HepG2 (cell line): ENCODE data around the gene PC. TPM values are rescaled to one million over a fixed set of nuclear protein-coding genes. Genes with fewer than 3 reads are reported as not detected.

Experiments
- CCDC6 ChIP-seq: sonication (generic); formaldehyde crosslinking; IDR thresholded peaks from 2 replicates; pipeline ENCODE4 v1.8.1; 2022; ENCODE audit warnings: mild to moderate bottlenecking, missing genetic modification reagents, moderate library complexity
- CHCHD3 ChIP-seq: sonication (generic); formaldehyde crosslinking; IDR thresholded peaks from 2 replicates; pipeline ENCODE4 v1.8.0; 2022; ENCODE audit warnings: mild to moderate bottlenecking, missing genetic modification reagents, moderate library complexity
- FIP1L1 ChIP-seq: fragments of 200-400 bp; formaldehyde crosslinking; IDR thresholded peaks from 2 replicates; pipeline ENCODE4 v1.6.1; 2018; ENCODE audit warnings: low read depth, mild to moderate bottlenecking, low read length, moderate library complexity, borderline replicate concordance; ENCODE audit not compliant: insufficient read depth
- HMG20A ChIP-seq: IDR thresholded peaks from 2 replicates; pipeline ENCODE4 v1.6.1; 2016; ENCODE audit warnings: borderline replicate concordance
- HNRNPK ChIP-seq: fragments of 200-400 bp; formaldehyde crosslinking; IDR thresholded peaks from 2 replicates; pipeline ENCODE4 v1.6.1; 2018; ENCODE audit warnings: low read length, low read depth, moderate library complexity, mild to moderate bottlenecking; ENCODE audit not compliant: poor library complexity, severe bottlenecking
- KDM3A ChIP-seq: IDR thresholded peaks from 2 replicates; pipeline ENCODE4 v1.6.1; 2018; ENCODE audit warnings: low read depth, missing compliant biosample characterization
- MEIS2 ChIP-seq: sonication (generic); formaldehyde crosslinking; IDR thresholded peaks from 2 replicates; pipeline ENCODE4 v1.9.0; 2021; ENCODE audit warnings: mild to moderate bottlenecking, missing genetic modification reagents
- NR0B2 ChIP-seq: sonication (generic); formaldehyde crosslinking; IDR thresholded peaks from 2 replicates; pipeline ENCODE4 v1.4.0; 2020; ENCODE audit warnings: mild to moderate bottlenecking, missing genetic modification reagents
- NR2F2 ChIP-seq: IDR thresholded peaks from 2 replicates; pipeline ENCODE4 v1.6.1; 2012; ENCODE audit warnings: low read depth, inconsistent platforms, borderline replicate concordance
- SKIL ChIP-seq: sonication (generic); formaldehyde crosslinking; IDR thresholded peaks from 2 replicates; pipeline ENCODE4 v1.8.0; 2022; ENCODE audit warnings: missing genetic modification reagents, mild to moderate bottlenecking, moderate library complexity, borderline replicate concordance
- SP4 ChIP-seq: sonication (generic); formaldehyde crosslinking; IDR thresholded peaks from 2 replicates; pipeline ENCODE4 v1.8.1; 2023; ENCODE audit warnings: mild to moderate bottlenecking, missing genetic modification reagents
- TBL1XR1 ChIP-seq: fragments of 150-350 bp; IDR thresholded peaks from 2 replicates; pipeline ENCODE4 v1.6.1; 2014; ENCODE audit warnings: borderline replicate concordance, low read length; ENCODE audit not compliant: partially characterized antibody
- ZNF225 ChIP-seq: sonication (generic); formaldehyde crosslinking; IDR thresholded peaks from 2 replicates; pipeline ENCODE4 v1.4.0; 2020; ENCODE audit warnings: mild to moderate bottlenecking, missing genetic modification reagents
- ZNF276 ChIP-seq: sonication (generic); formaldehyde crosslinking; IDR thresholded peaks from 2 replicates; pipeline ENCODE4 v1.4.0; 2020; ENCODE audit warnings: mild to moderate bottlenecking, low read depth, missing genetic modification reagents
- ZNF296 ChIP-seq: sonication (generic); formaldehyde crosslinking; conservative IDR thresholded peaks from 2 replicates; pipeline ENCODE4 v1.5.0; 2020; ENCODE audit warnings: mild to moderate bottlenecking, missing genetic modification reagents
- ZNF468 ChIP-seq: sonication (generic); formaldehyde crosslinking; IDR thresholded peaks from 2 replicates; pipeline ENCODE4 v1.8.0; 2022; ENCODE audit warnings: mild to moderate bottlenecking, moderate library complexity, missing genetic modification reagents
- ZNF496 ChIP-seq: sonication (generic); formaldehyde crosslinking; IDR thresholded peaks from 2 replicates; pipeline ENCODE4 v1.8.1; 2023; ENCODE audit warnings: mild to moderate bottlenecking, moderate library complexity, missing genetic modification reagents; ENCODE audit not compliant: insufficient replicate concordance
- ZNF549 ChIP-seq: sonication (generic); formaldehyde crosslinking; IDR thresholded peaks from 2 replicates; pipeline ENCODE4 v1.5.0; 2020; ENCODE audit warnings: missing genetic modification reagents
- ZNF589 ChIP-seq: sonication (generic); formaldehyde crosslinking; conservative IDR thresholded peaks from 2 replicates; pipeline ENCODE4 v1.8.0; 2022; ENCODE audit warnings: mild to moderate bottlenecking, moderate library complexity, missing genetic modification reagents
- ZNF609 ChIP-seq: sonication (generic); formaldehyde crosslinking; IDR thresholded peaks from 2 replicates; pipeline ENCODE4 v1.4.0; 2020; ENCODE audit warnings: mild to moderate bottlenecking, missing genetic modification reagents, borderline replicate concordance
- polyA plus RNA-seq, 8 experiments: library from polyadenylated mRNA; depleted of rRNA in 3 of 8; stranded (reverse) in 7 of 8; unstranded in 1 of 8; fragments of >200 nt; fragmentation: Illumina TruSeq in 4 of 8; extraction: Trizol in 4 of 8; gene quantifications; 2 replicates each; pipeline versions ENCODE4 v1.2.1 to v1.2.3, GENCODE V29; 2011 to 2016; ENCODE audit warnings: low read depth in 4 of 8, missing spikeins in 1 of 8, mixed read lengths in 1 of 8; ENCODE audit not compliant: insufficient read depth in 1 of 8
- total RNA-seq, 5 experiments: library from RNA; depleted of rRNA; stranded (reverse); fragments of >200 nt; fragmentation: Illumina TruSeq; extraction: Trizol; gene quantifications; 2 replicates each; pipeline ENCODE4 v1.2.3, GENCODE V29; 2016; ENCODE audit warnings: low read depth in 1 of 5

Gene PC
- total and polyA plus RNA-seq, 2 of the 13 experiments (the other 11 are each of a cell fraction or from before 2014, with no cell fraction given) = 29.0 to 39.0 TPM

- TF ChIP-seq SP4 (CRISPR knock-in tag) = no peak
- peak; percentile 17; the same call in 1 of the 2 replicates for TF ChIP-seq ZNF609 (CRISPR knock-in tag)
- no peak for TF ChIP-seq FIP1L1
- TF ChIP-seq ZNF225 (CRISPR knock-in tag) = no peak
- TF ChIP-seq HNRNPK = no peak
- no peak for TF ChIP-seq NR0B2 (CRISPR knock-in tag)
- no peak for TF ChIP-seq NR2F2
- TF ChIP-seq ZNF496 (CRISPR knock-in tag) = no peak
- no peak for TF ChIP-seq ZNF468 (CRISPR knock-in tag)
- TF ChIP-seq TBL1XR1 = no peak
- no peak for TF ChIP-seq ZNF589 (CRISPR knock-in tag)
- TF ChIP-seq KDM3A = 0 out of 2 replicates have a peak, but pooled peaks have one; percentile 37
- TF ChIP-seq CCDC6 (CRISPR knock-in tag) = no peak
- TF ChIP-seq MEIS2 = peak; percentile 66; the same call in 1 of the 2 replicates
- TF ChIP-seq ZNF296 (CRISPR knock-in tag) = no peak
- no peak for TF ChIP-seq SKIL (CRISPR knock-in tag)
- TF ChIP-seq CHCHD3 (CRISPR knock-in tag) = no peak
- no peak for TF ChIP-seq ZNF276 (CRISPR knock-in tag)
- peak; percentile 42; the same call in 1 of the 2 replicates for TF ChIP-seq HMG20A (CRISPR knock-in tag)
- TF ChIP-seq ZNF549 (CRISPR knock-in tag) = no peak
Measured at GRCh38 chr11:66891851-66892660, 66.1 kb downstream of the PC start (continued).
